K562 (cell line): Measurements from ENCODE around the gene UBE2D3. TPM values are rescaled to one million over a fixed set of nuclear protein-coding genes. Genes with fewer than 3 reads are reported as not detected.

ENCODE experiments used
- ATF7 ChIP-seq: fragments of 450-650 bp; IDR thresholded peaks from 2 replicates; pipeline ENCODE4 v1.7.1; 2014; ENCODE audit warnings: mild to moderate bottlenecking, moderate library complexity
- CBFA2T3 ChIP-seq: fragments of 450-650 bp; IDR thresholded peaks from 2 replicates; pipeline ENCODE4 v1.6.1; 2017
- ETS1 ChIP-seq: conservative IDR thresholded peaks from 2 replicates; pipeline ENCODE4 v1.6.1; 2011; ENCODE audit warnings: low read depth, mild to moderate bottlenecking, low read length; ENCODE audit not compliant: control insufficient read depth
- GATAD2B ChIP-seq: fragments of 450-650 bp; IDR thresholded peaks from 2 replicates; pipeline ENCODE4 v1.6.1; 2017; ENCODE audit warnings: mild to moderate bottlenecking, borderline replicate concordance
- NR2C1 ChIP-seq, 2 experiments: fragments of 450-650 bp; IDR thresholded peaks; 2 replicates each; pipeline ENCODE4 v1.6.1; 2017; ENCODE audit warnings: mild to moderate bottlenecking in 2 of 2, antibody characterized with exemption in 1 of 2, inconsistent platforms in 1 of 2, missing compliant biosample characterization in 1 of 2, missing genetic modification characterization in 1 of 2
- PCBP1 ChIP-seq: fragments of 200-400 bp; formaldehyde crosslinking; IDR thresholded peaks from 2 replicates; pipeline ENCODE4 v1.6.1; 2018; ENCODE audit warnings: mild to moderate bottlenecking, low read depth, low read length; ENCODE audit not compliant: poor library complexity, severe bottlenecking
- POLR2A ChIP-seq: fragments of 450-650 bp; conservative IDR thresholded peaks from 2 replicates; pipeline ENCODE4 v1.6.1; 2016
- POLR2AphosphoS2 ChIP-seq: IDR thresholded peaks from 2 replicates; pipeline ENCODE4 v1.6.1; 2012; ENCODE audit warnings: low read length, improper control_type of control experiment
- PTBP1 ChIP-seq: fragments of 200-400 bp; formaldehyde crosslinking; IDR thresholded peaks from 2 replicates; pipeline ENCODE4 v1.6.1; 2017; ENCODE audit warnings: low read depth, low read length
- REST ChIP-seq, 2 experiments: fragments of 450-650 bp; formaldehyde crosslinking in 1 of 2; IDR thresholded peaks; 2 replicates each; pipeline versions ENCODE4 v1.4.0 to v1.6.1; 2014 to 2020; ENCODE audit warnings: mild to moderate bottlenecking in 2 of 2, borderline replicate concordance in 1 of 2, low read depth in 1 of 2
- polyA plus RNA-seq, 8 experiments: library from polyadenylated mRNA; depleted of rRNA in 4 of 8; stranded (reverse) in 5 of 8; unstranded in 3 of 8; fragments of >200 nt; fragmentation: Nextera tagmentation in 2 of 8; fragmentation: Illumina TruSeq in 1 of 8; extraction: Ambion mirVana in 2 of 8; extraction: Trizol in 1 of 8; gene quantifications; 2 replicates each; pipeline versions ENCODE4 v1.2.1 to v1.2.3, GENCODE V29; 2011 to 2014; ENCODE audit warnings: inconsistent platforms in 1 of 8, missing spikeins in 1 of 8
- total RNA-seq, 7 experiments: library from RNA; depleted of rRNA in 6 of 7; stranded (reverse); fragments of >200 nt in 6 of 7; fragmentation: Illumina TruSeq in 2 of 7; extraction: Trizol in 2 of 7; gene quantifications; 2 replicates each; pipeline versions ENCODE4 v1.2.1 to v1.2.3, GENCODE V29; 2011 to 2021; ENCODE audit warnings: low replicate concordance in 1 of 7
- TF ChIP-seq, protein P1 (sequence below): fragments of 250-450 bp; sonication (Bioruptor Pico); IDR thresholded peaks from 2 replicates; pipeline ENCODE4 v1.4.0; 2020; ENCODE audit warnings: mild to moderate bottlenecking, moderate library complexity

The UBE2D3 gene
- total and polyA plus RNA-seq, 9 of the 15 experiments (the other 6 are each of a cell fraction or from before 2014, with no cell fraction given) = 191 to 618 (median 292) TPM

DNA sequence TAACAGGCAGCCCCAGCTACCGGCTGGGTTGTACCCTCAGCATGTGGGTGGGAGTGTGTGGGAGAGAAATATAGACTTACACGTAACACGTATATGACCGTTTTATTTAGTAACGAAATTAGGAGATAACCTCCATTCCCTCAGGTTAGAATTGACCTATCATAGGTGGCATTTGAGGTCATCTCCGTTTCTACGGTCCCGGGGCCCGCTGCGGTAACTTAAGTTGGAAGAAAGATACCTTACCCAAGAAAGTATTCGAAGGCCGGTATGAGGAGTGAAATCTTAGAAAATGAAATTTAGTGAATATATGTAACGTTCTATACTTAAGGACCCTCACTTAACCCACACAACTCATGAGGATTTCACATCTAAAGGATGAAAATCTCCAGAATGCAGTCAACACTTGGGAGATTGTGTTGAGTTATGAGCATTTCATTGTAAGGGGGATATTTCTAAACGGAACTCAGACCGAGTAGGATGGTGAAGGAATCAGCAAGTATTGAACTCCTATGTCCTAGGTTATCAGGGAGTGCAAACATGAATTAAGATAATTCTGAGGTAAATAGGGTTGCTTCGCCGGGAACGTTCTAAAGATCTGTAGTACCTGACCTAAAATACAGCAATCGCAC lies 42.3 kb upstream of the UBE2D3 start (continued):
- TF ChIP-seq NR2C1 (IDR thresholded peaks at IDR 0.05) = no peak
- TF ChIP-seq NR2C1 (tag; IDR thresholded peaks at IDR 0.05) = peak; percentile 24; the same call in 1 of the 2 replicates
- peak; percentile 40; the same call in 1 of the 2 replicates for TF ChIP-seq GATAD2B
- peak; percentile 57; the same call in 1 of the 2 replicates for TF ChIP-seq CBFA2T3
- no peak for TF ChIP-seq PCBP1
- TF ChIP-seq REST (IDR thresholded peaks at IDR 0.05; ENCODE audit: borderline replicate concordance) = no peak
- TF ChIP-seq REST (CRISPR knock-in tag; IDR thresholded peaks at IDR 0.05; ENCODE audit: low read depth) = no peak
- no peak; the same call in 1 of the 2 replicates for TF ChIP-seq POLR2AphosphoS2
- TF ChIP-seq, protein P1, sequence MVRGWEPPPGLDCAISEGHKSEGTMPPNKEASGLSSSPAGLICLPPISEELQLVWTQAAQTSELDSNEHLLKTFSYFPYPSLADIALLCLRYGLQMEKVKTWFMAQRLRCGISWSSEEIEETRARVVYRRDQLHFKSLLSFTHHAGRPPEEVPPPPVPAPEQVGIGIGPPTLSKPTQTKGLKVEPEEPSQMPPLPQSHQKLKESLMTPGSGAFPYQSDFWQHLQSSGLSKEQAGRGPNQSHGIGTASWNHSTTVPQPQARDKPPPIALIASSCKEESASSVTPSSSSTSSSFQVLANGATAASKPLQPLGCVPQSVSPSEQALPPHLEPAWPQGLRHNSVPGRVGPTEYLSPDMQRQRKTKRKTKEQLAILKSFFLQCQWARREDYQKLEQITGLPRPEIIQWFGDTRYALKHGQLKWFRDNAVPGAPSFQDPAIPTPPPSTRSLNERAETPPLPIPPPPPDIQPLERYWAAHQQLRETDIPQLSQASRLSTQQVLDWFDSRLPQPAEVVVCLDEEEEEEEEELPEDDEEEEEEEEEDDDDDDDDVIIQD = no peak
- no peak for TF ChIP-seq ETS1
- TF ChIP-seq PTBP1 = no peak
- no peak for TF ChIP-seq ATF7
- TF ChIP-seq POLR2A = 0 out of 2 replicates have a peak, but pooled peaks have one; percentile 22
